Measurements from ENCODE around the gene MISP3.
A peak's percentile ranks its signal among the peaks of the same experiment; 100 is the strongest.

The MISP3 gene

DNA sequence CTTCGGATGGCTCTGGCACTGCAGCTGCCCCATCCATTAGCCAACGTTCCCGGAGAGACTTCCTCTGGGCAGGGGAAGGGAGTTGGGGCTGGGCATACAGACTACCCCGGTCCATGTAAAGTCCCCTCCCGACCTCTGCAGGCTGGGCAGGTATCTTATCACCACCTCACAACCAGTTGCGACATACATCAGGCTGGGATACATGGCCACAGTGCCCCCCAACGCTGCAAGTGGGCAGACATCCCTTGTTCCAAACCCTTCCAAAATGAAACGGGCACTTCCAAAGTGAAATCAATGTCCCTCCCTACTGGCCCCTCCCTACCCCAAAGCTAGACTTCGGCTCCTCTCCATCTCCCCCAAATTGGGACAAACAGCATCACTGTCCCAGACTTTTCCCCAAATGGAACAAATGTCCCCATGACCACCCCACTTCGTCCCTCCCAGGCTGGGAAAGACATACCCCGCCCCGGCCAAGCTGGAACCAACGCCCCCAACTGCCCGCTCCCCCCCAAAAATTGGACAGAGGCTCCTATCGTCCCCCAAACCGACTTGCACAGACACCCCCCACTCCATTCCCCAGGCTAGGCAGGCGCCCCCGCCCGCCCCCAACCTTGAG lies 15.7 kb upstream of the MISP3 start:
- no peak overlapping the region for H3K4me3 ChIP-seq (ENCODE audit: low read depth, low read length)
- TF ChIP-seq MYC (IDR thresholded peaks at IDR 0.05; ENCODE audit: low read depth, low read length): no peak
- TF ChIP-seq, protein P1, sequence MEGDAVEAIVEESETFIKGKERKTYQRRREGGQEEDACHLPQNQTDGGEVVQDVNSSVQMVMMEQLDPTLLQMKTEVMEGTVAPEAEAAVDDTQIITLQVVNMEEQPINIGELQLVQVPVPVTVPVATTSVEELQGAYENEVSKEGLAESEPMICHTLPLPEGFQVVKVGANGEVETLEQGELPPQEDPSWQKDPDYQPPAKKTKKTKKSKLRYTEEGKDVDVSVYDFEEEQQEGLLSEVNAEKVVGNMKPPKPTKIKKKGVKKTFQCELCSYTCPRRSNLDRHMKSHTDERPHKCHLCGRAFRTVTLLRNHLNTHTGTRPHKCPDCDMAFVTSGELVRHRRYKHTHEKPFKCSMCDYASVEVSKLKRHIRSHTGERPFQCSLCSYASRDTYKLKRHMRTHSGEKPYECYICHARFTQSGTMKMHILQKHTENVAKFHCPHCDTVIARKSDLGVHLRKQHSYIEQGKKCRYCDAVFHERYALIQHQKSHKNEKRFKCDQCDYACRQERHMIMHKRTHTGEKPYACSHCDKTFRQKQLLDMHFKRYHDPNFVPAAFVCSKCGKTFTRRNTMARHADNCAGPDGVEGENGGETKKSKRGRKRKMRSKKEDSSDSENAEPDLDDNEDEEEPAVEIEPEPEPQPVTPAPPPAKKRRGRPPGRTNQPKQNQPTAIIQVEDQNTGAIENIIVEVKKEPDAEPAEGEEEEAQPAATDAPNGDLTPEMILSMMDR (IDR thresholded peaks at IDR 0.05; ENCODE audit: low read depth, low read length): no peak
- TF ChIP-seq POLR2A (IDR thresholded peaks at IDR 0.05; ENCODE audit: extremely low read depth, insufficient read length): no peak
- TF ChIP-seq, protein P2, sequence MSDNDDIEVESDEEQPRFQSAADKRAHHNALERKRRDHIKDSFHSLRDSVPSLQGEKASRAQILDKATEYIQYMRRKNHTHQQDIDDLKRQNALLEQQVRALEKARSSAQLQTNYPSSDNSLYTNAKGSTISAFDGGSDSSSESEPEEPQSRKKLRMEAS (IDR thresholded peaks at IDR 0.05; ENCODE audit: low read depth, low read length): no peak
- no peak for DNase-seq (ENCODE audit: low read depth)

DNA sequence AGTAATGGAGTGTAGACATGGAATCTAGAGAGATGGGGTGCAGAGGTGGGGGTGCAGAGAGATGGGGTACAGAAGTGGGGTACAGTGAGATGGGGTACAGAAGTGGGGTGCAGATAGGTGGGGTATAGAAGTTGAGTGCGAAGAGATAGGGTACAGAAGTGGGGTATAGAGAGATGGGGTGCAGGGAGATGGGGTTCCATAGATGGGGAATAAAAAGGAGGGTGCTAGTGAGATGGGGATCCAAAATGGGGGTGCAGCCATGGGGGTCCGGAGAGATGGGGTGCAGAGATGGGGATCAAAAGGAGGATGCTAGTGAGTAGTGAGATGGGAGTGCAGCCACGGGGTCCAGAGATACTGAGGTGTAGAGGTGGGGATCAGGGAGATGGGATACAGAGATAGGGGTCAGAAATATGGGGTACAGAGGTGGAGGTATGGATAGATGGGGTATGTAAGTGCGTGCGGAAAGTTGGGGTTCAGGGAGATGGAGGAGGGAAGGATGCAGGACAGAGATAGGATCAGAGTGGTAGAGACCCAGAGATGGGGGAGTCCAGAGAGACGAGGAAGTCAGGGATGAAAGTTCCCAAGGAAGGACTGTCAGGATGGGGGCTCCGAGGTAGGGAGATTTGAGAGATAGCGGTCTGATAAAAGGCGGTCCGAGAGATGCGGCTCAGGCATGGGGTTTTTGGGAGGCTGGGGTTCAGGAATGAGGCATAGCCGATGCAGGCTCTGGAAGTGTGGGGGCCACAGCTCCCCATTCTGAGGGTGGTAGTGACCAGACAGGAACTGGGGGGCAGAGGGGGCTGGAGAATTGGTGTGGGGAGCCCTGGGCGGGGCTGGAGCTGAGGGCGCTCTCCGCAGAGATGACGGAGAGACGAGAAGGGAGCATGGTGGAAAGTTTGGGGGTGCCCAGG lies 14.1 kb upstream of the MISP3 start:
- no peak for DNase-seq (ENCODE audit: low read depth)
- TF ChIP-seq, protein P1 (IDR thresholded peaks at IDR 0.05; ENCODE audit: low read depth, low read length): no peak
- TF ChIP-seq, protein P2 (IDR thresholded peaks at IDR 0.05; ENCODE audit: low read depth, low read length): no peak
- TF ChIP-seq MYC (IDR thresholded peaks at IDR 0.05; ENCODE audit: low read depth, low read length) (no peak), POLR2A (IDR thresholded peaks at IDR 0.05; ENCODE audit: extremely low read depth, insufficient read length) (no peak)
- H3K4me3 ChIP-seq (ENCODE audit: low read depth, low read length): no peak overlapping the region

DNA sequence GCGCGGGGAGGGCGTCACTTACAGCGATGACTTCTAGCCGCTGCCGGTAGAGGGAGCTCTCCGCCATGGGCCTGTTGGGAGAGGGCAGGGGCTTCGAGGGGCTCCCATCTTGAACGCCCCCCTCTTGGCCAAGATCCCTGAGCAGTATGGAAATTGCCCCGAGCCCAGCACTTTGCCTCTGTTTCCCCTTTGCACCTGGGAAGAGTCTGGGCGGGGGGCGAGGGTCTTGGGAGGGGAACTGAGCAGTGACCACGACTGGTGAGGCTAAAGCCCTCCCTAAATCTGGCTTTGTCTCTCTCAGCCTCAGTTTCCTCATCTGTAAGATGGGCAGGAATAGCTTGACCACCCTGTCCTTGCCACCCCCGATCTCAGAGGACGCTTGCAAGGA lies 13.5 kb upstream of the MISP3 start:
- no peak for DNase-seq (ENCODE audit: low read depth)
- TF ChIP-seq, protein P2 (IDR thresholded peaks at IDR 0.05; ENCODE audit: low read depth, low read length): no peak
- TF ChIP-seq MYC (IDR thresholded peaks at IDR 0.05; ENCODE audit: low read depth, low read length) (no peak), POLR2A (IDR thresholded peaks at IDR 0.05; ENCODE audit: extremely low read depth, insufficient read length) (no peak)
- TF ChIP-seq, protein P1 (IDR thresholded peaks at IDR 0.05; ENCODE audit: low read depth, low read length): peak; percentile 55
- H3K4me3 ChIP-seq (ENCODE audit: low read depth, low read length): no peak overlapping the region

DNA sequence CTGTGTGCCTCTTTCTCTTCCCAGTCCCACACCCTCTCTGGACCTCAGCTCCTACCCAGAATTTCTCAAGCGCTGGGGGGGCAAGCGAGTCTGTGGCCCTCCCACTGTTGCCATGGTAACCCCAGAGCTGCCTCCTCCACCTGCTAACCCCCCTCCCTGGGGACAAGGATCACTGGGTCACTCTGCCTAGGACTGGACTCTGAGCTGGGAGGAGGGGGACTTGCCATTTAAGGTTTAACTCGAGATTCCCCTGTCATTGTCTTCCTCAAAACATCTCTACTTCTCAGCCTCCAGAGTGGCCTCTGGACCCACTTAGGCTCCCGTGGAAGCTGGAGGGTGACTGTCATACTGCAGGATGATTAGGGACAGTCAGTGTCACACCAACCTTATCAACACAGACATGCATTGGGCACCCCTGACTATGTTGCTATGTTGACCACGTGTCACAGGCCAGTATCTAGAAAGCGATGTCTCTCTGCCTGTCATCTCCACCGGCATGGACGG lies 12.9 kb upstream of the MISP3 start:
- TF ChIP-seq, protein P1 (IDR thresholded peaks at IDR 0.05; ENCODE audit: low read depth, low read length): no peak
- TF ChIP-seq, protein P2 (IDR thresholded peaks at IDR 0.05; ENCODE audit: low read depth, low read length): peak; percentile 43; the same call in 1 of the 2 replicates
- no peak for TF ChIP-seq POLR2A (IDR thresholded peaks at IDR 0.05; ENCODE audit: extremely low read depth, insufficient read length)
- DNase-seq (ENCODE audit: low read depth): no peak
- H3K4me3 ChIP-seq (ENCODE audit: low read depth, low read length): no peak overlapping the region

DNA sequence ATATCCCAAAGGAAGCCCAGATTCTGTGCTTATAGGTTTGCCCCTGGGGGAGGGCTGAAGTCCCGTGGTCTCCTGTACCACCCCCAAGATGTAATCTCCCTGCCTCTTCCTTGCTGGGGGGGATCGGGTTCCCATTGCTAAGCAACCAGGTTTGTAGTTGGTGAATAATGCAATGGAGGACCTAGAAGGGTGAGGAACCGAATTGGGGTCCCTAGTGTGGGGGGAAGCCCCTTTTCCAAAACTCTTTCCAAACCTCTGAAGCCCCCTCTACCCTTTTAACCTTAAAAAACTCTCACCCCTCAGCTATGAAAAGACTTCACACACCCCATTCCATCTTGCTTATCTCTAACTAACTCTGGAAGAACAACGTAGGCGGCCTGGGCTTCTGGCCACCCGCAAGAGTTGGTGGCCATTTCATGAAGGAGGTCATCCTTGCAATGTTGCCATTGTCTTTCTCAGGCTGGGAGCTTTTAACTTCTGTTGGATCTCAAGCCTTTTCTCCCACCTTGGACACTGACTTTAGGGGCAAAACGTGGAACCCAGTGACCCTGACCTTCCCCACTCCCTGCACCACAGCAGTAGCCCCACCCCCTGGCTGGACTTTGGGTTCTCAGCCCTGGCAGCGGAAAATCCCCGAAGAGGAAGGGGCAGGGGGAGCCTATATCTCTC lies 11.4 kb upstream of the MISP3 start:
- no peak overlapping the region for H3K4me3 ChIP-seq (ENCODE audit: low read depth, low read length)
- DNase-seq (ENCODE audit: low read depth): no peak
- TF ChIP-seq MYC (IDR thresholded peaks at IDR 0.05; ENCODE audit: low read depth, low read length) (no peak), POLR2A (IDR thresholded peaks at IDR 0.05; ENCODE audit: extremely low read depth, insufficient read length) (no peak)
- TF ChIP-seq, protein P2 (IDR thresholded peaks at IDR 0.05; ENCODE audit: low read depth, low read length): no peak
- TF ChIP-seq, protein P1 (IDR thresholded peaks at IDR 0.05; ENCODE audit: low read depth, low read length): no peak
